ENCODE results near the gene CD14.
"Not testable (repeated sequence)": the region's sequence is repeated elsewhere in the genome, so short reads cannot be mapped to it uniquely, and the experiment has no call there.

Gene CD14

DNA sequence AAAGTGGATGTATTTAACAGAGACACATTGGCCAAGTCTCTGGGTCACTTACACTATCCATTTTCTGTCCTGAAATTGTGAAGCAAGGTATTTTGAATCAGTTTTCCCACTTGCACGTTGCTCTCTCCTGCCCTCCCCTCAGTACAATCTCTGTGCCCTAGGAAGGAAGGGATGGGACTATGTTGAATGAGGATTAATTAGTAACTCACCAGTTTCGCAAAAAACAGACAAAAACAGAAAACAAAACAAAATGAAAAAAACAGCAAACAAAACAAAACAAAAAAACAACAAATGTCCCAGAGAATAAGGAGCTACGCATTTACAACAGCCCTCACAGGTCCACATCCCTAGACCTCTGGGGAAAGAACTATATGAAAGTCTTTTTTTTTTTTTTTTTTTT lies 1.1 kb upstream of the CD14 start:
- DNase-seq, result no peak

DNA sequence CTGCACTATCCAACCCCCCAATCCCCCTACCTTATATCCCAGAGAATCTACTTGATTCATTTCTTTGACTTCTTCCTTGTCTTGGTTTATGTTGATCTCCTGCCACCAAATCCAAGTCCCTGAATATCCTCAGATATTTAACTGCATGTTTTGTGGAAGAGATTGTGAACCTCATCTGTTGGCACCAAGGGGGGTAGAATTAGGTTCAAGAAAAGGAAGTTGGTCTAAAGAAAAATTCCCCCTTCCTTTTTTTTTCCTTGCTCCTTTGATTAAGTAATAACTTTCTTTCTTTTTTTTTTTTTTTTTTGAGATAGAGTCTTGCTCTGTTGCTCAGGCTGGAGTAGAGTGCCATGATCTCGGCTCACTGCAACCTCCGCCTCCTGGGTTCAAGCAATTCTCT lies 526 bp upstream of the CD14 start:
- DNase-seq, result no peak

DNA sequence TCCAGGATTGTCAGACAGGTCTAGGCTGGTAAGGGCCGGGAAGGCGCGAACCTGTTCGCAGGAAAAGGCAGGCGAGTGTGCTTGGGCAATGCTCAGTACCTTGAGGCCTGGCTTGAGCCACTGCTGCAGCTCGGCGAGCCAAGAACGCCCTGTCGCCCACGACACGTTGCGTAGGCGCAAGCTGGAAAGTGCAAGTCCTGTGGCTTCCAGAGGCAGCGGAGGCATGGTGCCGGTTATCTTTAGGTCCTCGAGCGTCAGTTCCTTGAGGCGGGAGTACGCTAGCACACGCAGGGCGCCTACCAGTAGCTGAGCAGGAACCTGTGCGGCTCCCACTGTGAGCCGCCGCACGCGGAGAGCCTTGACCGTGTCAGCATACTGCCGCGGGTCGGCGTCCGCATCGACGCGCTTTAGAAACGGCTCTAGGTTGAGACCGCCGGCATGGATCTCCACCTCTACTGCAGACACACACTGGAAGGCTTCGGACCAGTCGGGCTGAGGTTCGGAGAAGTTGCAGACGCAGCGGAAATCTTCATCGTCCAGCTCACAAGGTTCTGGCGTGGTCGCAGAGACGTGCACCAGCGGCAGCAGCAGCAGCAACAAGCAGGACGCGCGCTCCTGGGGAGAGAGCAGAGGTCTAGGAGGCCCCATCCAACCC lies 482 bp downstream of the CD14 start:
- DNase-seq, result peak; percentile 47

DNA sequence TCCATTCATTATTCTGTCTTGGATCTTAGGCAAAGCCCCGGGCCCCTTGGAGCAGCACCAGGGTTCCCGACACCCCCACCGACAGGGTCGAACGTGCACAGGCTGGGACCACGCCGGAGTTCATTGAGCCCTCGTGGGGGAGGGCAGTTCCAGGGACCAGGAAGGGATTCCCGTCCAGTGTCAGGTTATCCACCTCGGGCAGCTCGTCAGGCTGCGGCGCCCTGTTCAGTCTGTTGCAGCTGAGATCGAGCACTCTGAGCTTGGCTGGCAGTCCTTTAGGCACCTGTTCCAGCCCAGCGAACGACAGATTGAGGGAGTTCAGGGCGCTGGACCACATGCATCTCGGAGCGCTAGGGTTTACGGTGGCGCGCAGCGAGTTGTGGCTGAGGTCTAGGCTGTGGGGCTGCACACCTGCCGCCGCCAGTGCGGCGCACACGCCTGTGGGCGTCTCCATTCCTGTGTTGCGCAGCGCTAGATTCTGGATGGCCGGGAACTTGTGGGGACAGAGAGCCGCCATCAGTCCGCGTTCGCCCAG lies 1.1 kb downstream of the CD14 start:
- peak; percentile 24 for DNase-seq

DNA sequence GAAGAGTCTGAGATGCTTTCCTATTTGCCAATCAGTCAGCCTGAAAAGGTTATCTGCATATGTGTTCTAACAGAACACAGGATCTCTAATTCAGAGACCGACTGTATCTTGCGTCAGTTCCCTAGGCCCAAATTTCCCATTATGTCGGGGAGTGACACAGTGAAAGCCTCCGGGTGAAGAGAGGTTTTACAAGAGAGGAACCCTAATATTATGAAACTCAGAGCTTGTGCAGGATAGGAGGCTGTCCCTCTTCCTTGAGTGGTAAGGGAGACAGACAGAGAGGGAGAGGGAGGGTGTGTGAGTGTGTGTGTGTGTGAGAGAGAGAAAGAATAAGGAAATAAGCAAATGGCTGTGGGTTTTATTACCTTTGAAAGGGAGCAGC lies 1.9 kb downstream of the CD14 start:
- DNase-seq, result no peak

DNA sequence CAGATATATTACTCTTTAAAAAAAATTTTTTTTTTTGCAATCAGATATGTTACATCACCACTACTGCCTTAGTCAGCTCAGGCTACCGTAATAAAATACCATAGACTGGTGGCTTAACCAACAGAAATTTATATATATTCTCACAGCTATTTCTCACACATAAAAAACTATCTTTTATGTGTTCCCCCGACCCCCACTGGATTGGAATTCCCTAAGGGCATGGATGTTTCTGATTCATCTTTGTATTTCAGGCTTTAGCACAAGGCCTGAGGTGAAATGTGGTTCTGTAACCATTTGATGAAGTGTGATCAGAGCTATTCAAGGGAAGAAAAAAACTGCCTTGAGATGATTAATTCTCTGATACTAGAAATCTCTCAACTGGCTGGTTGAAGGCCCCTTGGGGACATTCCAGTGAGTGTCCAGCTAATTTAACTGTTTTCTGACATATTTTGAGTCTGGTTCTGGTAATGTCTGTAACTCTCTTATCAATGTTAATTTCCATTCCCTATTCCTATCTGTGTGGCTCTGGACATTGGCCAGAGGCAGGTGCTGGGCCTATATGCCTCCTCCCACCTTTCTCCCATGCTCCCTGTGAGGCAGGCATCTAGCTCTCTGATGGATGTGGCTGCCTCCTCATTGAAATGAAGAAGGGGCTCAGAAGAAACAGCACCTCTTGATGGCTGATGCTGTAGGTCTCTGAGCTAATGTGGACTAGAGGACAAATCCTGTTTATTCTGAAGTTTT lies 2.5 kb downstream of the CD14 start:
- no peak for DNase-seq

DNA sequence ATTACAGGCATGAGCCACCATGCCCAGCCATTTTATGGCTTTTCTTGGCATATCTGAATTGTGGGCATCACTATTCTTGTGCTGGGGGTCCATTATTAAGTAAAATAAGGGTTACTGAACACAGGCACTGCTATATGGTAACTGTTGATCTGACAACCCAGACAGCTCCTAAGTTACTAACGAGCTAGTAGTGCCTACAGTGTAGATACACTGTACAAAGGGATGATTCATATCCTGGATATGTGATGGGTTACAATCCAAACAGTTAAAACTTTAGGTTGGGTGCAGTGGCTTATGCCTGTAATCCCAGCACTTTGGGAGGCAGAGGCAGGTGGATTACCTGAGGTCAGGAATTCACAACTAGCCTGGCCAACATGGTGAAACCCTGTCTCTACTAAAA lies 4.3 kb downstream of the CD14 start:
- DNase-seq, result no peak

DNA sequence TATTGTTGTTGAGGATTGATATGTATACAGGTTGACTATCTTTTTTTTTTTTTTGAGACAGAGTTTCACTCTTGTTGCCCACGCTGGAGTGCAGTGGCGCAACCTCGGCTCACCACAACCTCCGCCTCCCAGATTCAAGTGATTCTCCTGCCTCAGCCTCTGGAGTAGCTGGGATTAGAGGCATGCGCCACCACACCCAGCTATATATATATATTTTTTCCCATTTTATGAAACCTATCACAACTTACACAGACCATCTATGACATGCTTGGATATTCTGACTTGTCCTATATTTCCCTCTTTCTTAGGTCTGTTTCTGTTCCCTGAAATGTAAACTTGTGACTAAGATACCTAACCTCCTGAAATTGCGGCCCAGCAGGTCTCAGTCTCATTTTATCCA lies 5.0 kb downstream of the CD14 start:
- no peak for DNase-seq

DNA sequence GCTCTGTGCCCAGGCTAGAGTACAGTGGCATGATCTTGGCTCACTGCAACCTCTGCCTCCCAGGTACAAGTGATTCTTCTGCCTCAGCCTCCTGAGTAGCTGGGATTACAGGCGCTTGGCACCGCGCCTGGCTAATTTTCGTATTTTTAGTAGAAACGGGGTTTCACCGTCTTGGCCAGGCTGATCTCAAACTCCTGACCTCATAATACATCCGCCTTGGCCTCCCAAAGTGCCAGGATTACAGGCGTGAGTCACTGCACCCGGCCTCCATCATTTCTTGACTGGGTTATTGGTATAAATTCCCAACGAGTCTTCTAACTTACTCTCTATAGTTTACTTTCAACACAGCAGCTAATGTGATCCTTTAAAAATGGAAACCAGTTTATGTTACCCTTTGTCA lies 8.1 kb downstream of the CD14 start:
- DNase-seq, result not testable (repeated sequence)

DNA sequence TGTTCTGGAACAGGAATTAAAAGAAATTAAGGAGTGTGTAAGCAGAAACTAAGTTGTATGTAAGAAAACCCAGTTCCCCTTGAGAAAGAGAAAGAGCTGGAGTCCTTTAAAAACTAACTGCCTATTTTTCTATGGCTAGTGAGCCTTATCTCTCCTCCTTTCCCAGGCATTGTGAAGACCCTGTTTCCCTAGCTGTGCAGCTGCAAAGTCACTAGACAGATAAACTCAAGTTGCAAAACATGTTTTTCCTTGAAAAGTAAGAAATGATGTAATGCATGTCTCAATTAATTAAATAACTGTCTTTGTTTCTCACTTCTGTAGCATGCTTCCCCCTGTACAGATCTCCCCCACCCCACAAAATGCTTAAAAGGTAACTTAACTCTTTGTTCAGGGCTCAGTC lies 9.9 kb downstream of the CD14 start:
- DNase-seq, result not testable (repeated sequence)

DNA sequence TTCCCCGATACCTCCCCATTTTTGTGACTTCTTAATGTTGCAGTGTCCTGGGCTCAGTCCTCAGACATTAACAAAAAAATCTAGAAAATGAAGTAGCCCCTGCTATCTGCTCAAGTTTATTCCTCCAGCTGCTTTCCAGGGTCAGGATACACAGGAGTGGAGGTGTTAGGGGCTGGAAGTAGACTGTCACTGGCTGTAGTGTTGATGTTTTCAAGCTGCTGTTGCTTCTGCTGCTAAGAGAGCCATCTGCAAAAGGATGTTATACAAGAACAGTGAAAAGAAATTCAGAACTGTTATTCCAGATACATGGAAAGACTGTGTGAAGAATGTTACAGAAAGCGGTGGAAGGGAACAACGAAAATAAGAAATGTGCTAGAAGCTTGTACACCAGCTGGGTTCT lies 10.7 kb downstream of the CD14 start:
- DNase-seq, result no peak

DNA sequence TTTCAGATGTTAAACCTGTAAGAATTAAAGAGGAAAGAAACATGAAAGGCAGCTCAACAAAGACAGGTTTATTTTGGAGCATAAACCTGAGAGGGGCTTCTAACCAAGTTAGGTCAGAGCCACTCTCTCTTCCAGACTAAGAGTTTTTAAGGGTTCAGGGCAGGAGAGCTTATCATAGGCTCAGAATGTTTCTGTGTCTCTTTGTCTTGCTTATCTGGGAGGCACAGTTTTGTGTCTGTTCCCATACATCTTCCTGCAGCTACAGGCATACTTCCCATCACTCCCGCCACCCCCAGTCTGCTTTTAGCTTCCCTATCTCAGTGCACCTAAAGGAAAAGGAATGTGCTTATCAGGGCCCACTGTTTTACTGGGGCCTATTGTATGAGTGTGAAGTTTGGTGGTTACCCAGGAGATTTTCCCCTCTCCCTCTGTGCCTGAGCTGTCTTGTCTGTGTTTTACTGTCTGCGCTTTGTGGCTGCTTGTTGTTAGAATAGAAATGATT lies 21.9 kb downstream of the CD14 start:
- DNase-seq, result no peak

DNA sequence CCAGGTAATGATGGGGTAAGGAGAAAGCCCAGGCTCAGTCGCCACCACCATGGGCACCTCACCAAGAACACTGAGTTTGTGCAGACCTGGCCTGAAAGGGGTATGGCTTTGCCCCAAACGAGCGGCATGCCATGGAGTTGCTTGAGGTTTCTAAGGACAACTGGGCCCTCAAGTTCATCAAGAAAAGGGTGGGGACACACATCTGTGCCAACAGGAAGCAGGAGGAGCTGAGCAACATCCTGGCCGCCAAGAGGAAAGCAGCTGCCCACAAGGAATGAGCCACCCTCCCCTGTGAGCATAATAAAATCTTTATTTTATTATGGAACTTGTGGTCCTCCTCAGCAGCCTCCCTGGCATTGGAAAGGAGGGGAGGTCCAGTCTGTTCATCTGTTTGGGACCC lies 23.8 kb downstream of the CD14 start:
- DNase-seq, result no peak

DNA sequence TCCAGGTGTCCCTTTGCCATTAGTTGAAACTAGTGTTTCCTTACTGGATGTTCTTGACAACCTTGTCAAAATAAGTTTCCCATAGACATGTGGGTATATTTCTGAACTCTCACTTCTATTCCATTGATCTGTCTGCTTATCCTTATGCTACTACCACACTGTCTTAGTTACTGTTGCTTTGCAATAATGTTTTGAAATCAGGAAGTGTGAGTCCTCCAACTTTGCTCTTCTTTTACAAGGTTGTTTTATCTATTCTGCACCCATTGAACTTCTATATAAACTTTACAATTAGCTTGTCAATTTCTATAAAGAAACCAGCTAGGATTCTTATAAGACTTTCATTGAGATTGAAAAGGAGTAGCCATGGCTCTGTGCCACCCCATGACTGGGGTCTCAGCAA lies 24.3 kb downstream of the CD14 start:
- no peak for DNase-seq

DNA sequence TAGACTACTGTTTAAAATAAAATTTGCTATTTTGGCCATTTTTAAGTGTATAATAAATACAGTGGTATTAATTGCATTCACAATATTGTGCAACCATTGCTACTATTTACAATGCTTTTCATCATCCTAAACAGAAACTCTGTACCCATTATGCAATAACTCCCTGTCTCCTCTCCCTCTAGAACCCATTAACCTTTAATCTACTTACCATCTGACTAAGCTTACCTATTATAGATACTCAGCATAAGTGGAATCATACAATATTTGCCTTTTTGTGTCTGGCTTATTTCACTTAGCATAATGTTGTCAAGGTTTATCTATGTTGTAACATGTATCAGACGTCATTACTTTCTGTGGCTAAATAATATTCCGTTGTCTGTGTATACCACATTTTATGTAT lies 25.9 kb downstream of the CD14 start:
- DNase-seq, result no peak

DNA sequence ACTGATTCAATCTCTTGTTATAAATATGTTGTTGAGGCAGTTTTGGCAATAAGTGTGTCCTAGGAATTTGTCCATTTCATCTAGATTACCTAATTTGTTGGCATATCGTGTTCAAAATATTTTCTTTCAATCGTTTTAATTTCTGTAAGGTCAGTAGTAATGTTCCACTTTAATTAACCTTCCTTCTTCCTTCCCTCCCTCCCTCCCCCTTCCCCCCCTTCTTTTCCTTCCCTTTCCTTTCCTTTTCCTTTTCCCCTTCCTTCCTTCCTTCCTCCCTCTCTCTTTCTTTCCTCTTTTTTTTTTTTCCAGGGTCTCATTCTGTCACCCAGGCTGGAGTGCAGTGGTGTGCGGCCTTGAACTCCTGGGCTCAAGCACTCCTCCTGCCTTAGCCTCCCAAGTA lies 27.1 kb downstream of the CD14 start:
- DNase-seq, result no peak

DNA sequence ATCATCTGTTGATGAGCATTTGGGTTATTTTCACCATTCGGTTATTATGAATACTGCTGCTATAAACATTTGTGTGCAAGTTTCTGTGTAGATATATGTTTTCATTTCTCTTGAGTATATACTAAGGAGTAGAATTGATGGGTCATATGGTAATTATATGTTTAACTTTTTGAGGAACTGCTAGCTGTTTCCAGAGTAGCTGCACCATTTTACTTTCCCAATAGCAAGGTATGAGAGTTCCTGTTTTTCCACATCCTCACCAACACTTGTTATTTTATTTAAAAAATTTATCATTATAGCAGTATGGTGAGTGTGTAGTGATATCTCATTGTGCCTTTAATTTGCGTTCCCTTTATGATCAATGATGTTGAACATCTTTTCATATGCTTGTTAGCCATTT lies 29.2 kb downstream of the CD14 start:
- DNase-seq, result no peak

DNA sequence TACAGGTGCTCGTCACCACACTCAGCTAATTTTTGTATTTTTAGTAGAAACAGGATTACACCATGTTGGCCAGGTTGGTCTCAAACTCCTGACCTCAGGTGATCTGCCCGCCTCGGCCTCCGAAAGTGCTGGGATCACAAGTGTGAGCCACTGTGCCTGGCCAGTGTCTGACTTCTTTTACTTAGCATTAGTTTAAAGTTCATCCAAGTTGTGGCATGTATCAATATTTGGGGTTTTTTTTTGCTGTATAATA lies 29.6 kb downstream of the CD14 start:
- not testable (repeated sequence) for DNase-seq

DNA sequence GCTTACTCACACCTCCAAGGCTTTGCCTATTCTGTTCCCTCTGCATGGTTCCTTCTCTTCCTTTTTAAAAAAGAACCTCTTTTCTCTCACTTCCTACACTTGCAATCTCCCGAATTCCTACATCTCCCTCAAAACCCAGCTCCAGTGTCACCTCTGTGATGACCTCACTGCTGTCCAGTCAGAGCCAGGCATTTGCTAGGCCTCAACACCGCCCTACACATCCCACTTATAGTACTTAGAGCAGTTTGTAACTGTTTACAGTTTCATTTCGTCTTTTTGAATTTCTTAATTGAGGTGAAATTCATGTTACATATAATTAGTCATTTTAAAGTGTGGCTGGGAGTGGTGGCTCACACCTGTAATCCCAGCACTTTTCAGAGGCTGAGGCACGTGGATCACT lies 30.8 kb downstream of the CD14 start:
- no peak for DNase-seq

DNA sequence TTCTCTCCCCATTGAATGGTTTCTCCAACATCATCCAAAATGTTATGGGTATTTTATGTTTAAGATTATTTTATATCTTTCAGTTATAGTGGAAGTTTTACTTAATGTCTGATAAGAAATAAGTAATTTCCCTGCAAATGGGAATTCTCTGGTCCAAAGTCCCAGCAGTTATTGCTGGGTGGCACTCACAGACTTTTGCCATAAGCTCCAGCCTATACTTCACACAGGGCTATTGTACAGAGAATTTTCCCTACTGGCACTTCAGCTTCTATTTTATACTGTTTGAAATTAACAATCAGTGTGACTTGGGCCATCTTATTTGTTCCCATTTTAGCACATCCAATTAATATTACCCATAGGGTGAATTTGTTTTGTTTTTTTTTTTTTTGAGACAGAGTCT lies 32.9 kb downstream of the CD14 start:
- DNase-seq, result no peak

DNA sequence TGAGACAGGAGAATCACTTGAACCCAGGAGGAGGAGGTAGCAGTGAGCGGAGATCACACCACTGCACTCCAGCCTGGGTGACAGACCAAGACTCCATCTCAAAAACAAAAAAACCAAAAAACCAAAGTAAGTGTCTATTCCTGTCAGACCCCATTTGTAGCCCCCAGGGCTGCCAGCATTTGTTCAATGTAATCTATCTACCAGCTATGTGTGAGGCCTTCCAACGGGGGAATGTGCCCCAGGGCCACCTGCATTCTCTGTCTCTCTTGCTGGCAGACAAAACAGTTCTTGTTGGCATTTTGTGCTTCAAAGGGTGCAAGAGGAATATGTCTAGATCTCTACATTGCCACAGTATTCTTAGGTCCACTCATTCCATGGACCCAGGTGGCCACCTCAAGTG lies 34.1 kb downstream of the CD14 start:
- DNase-seq, result no peak

DNA sequence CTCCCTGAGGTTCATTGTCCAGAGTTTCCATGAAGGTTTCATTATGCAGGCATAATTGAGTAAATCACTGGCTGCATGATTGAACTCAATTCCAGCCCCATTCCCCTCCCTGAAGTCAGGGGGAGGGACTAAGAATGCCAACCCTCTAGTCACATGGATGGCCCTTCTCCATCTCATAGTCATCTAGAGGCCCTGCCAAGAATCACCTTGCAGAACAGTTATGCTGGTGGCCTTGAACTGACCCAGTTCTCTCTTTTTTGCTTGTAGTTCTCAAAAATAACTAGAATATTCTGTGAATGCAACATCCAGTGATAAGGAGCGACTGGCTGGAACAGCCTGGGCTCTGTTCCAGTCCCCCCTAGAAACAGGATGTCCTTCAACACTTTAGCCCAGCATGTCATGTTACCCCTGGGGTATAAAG lies 36.6 kb downstream of the CD14 start:
- DNase-seq, result no peak

DNA sequence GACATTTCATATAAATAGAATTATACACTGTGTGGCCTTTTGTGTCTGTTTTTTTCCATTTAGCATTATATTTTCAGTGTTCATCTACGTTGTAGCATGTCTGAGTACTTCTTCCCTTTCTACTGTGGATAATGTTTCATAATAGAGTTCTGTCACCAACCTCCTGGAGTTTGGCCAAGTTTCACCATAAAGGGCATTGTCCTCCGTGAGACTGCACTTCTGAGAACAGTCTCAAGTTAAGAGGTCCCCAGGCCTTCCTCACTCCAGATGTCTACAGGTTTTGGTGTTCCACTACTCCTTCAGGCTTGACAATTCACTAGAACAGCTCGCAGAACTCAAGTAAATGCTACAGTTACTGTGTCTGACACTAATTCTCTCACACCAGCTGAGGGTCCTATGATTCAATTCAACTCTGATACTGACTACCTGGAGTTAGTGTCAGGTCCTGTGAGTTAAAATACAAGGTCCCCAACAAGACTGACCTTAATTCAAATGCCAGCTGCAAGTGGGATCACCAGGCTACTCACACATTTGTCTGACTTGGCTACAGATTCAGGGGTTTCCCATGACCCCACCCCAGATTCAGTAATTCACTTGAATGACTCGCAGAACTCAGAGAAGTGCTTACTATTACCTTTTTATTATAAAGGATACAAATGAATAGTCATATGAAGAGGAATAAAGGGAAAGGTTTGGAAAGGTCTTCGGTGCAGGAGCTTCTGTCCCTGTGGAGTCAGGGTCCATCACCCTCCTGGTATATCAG lies 37.3 kb downstream of the CD14 start:
- no peak for DNase-seq

DNA sequence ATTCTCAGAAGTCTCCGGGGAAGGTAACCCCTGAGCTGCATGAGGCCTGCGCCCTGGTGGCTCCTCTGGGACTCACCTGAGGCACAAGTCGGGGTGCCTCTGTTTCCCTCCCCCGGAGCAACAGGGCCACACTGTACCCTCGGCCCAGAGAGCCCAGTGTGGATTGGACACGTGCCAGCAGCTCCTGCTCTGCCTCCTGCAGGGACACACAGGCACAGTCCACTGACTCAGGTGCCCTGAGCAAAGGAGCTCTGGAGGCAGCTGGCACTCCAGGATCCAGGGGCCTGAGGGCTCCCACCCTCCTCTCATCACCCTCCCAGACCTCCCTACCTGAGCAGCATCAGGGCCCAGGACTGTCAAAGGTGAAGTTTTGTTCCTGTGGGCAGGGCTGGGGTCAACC lies 38.8 kb downstream of the CD14 start:
- no peak for DNase-seq
